Uterus (tissue), 4 donors: ENCODE data around the gene CDKN2AIP. TPM values are rescaled to one million over a fixed set of nuclear protein-coding genes. Genes with fewer than 3 reads are reported as not detected.

Experiments used
- DNase-seq, 2 donors: peaks; one replicate each; pipeline ENCODE4 v3.0.0-alpha.2; 2019 to 2020
- H3K27ac ChIP-seq, 2 donors: fragments of 200-600 bp; sonication (generic); 1 replicate in 1 of 2; 2 replicates in 1 of 2; pipeline ENCODE4 v1.5.1; 2016 to 2018
- H3K27me3 ChIP-seq, 2 donors: fragments of 200-600 bp; sonication (generic); one replicate each; pipeline ENCODE4 v1.5.1; 2018 to 2019; ENCODE audit warnings: control low read depth in 1 of 2
- H3K36me3 ChIP-seq, 2 donors: fragments of 200-600 bp; sonication (generic); one replicate each; pipeline ENCODE4 v1.5.1; 2019; ENCODE audit warnings: control low read depth in 1 of 2
- H3K4me1 ChIP-seq, 2 donors: fragments of 200-600 bp; sonication (generic); one replicate each; pipeline ENCODE4 v1.5.1; 2018 to 2019; ENCODE audit warnings: control low read depth in 1 of 2
- H3K4me3 ChIP-seq, 2 donors: fragments of 200-600 bp; sonication (generic); 1 replicate in 1 of 2; 2 replicates in 1 of 2; pipeline ENCODE4 v1.5.1; 2018 to 2019; ENCODE audit warnings: mild to moderate bottlenecking in 1 of 2
- H3K9me3 ChIP-seq, 2 donors: fragments of 200-600 bp; sonication (generic); one replicate each; pipeline ENCODE4 v1.5.1; 2019; ENCODE audit warnings: control low read depth in 1 of 2
- CTCF ChIP-seq, 4 experiments: fragments of 200-600 bp in 2 of 4; fragments of 450-650 bp in 2 of 4; sonication (generic) in 2 of 4; IDR thresholded peaks; one replicate each; pipeline ENCODE4 v1.5.1; 2016 to 2019; ENCODE audit warnings: antibody characterized with exemption in 4 of 4, mild to moderate bottlenecking in 2 of 4, moderate library complexity in 1 of 4
- POLR2A ChIP-seq, 2 donors: fragments of 450-650 bp; IDR thresholded peaks; one replicate each; pipeline ENCODE4 v1.6.1; 2016; ENCODE audit warnings: antibody characterized with exemption in 2 of 2, mild to moderate bottlenecking in 1 of 2, moderate library complexity in 1 of 2
- intact Hi-C: fragments of 100-400 bp; cut with DNase I; formaldehyde crosslinking; loops from one replicate; pipeline ENCODE4 v1.15.1; 2023; ENCODE audit warnings: low total_unique reads
- total RNA-seq, 4 donors: library from RNA; depleted of rRNA in 3 of 4; stranded (reverse); fragments of >200 nt in 3 of 4; gene quantifications; one replicate each; pipeline versions ENCODE4 v1.1.0 to v1.2.4, GENCODE V29; 2014 to 2023
- donor health status: DM: yes; HTN: yes; CAD: no.

The CDKN2AIP gene
- total RNA-seq: 10 to 100 TPM; 18.5 to 37.1 (median 23.9) TPM

- peak; percentile 91 to 93 for DNase-seq
- Histone ChIP-seq H3K36me3 (no peaks in the 10 kb centered on the region), H3K27me3 (no peaks in the 10 kb centered on the region), H3K4me3 (peak within 1 kb of the TSS; percentile 73 to 81), H3K4me1 (peaks cover 6 to 12% of the 10 kb centered on the region in 2 donors), H3K9me3 (no peaks in the 10 kb centered on the region), H3K27ac (peak within 1 kb of the TSS; percentile 94 to 97)
- TF ChIP-seq POLR2A (IDR thresholded peaks at IDR 0.05): peak; percentile 88 to 95
- TF ChIP-seq CTCF (IDR thresholded peaks at IDR 0.05): peak in 2 of 4 experiments; percentile 1 to 7
- intact Hi-C loops: no loop called here
Measured at GRCh38 chr4:183444214-183445096, at the start of gene CDKN2AIP. TSS of gene CDKN2AIP (plus strand) at chr4:183444636. CDS start at chr4:183444798, 162 bp downstream.

- Histone ChIP-seq H3K27me3 (no peaks in the 10 kb centered on the region), H3K27ac (no peak overlapping the region), H3K9me3 (no peaks in the 10 kb centered on the region), H3K4me3 (no peak overlapping the region), H3K36me3 (no peaks in the 10 kb centered on the region), H3K4me1 (peaks cover 0 to 3% of the 10 kb centered on the region in 2 donors)
- no peak for DNase-seq
- TF ChIP-seq POLR2A (IDR thresholded peaks at IDR 0.05): no peak
- no peak for TF ChIP-seq CTCF (IDR thresholded peaks at IDR 0.05)
- intact Hi-C loops: no loop called here
Measured at GRCh38 chr4:183395395-183395794, 49.0 kb upstream of the CDKN2AIP start.

- DNase-seq: no peak
- intact Hi-C loops: no loop called here
- H3K4me1 ChIP-seq: peaks cover 0 to 3% of the 10 kb centered on the region in 2 donors
- no peaks in the 10 kb centered on the region for H3K9me3 ChIP-seq
- H3K4me3 ChIP-seq: no peak overlapping the region
- no peak for TF ChIP-seq POLR2A (IDR thresholded peaks at IDR 0.05)
- no peak overlapping the region for H3K27ac ChIP-seq
- no peaks in the 10 kb centered on the region for H3K27me3 ChIP-seq
- no peaks in the 10 kb centered on the region for H3K36me3 ChIP-seq
Measured at GRCh38 chr4:183396227-183396637, 48.2 kb upstream of the CDKN2AIP start.

GRCh38 chr4:183397741-183398297, 46.6 kb upstream of the CDKN2AIP start:
- H3K4me3 ChIP-seq: peak overlapping the region; percentile 32 to 39
- H3K4me1 ChIP-seq: peaks cover 0 to 3% of the 10 kb centered on the region in 2 donors
- no peak overlapping the region for H3K27ac ChIP-seq
- TF ChIP-seq CTCF (IDR thresholded peaks at IDR 0.05) (no peak), POLR2A (IDR thresholded peaks at IDR 0.05) (no peak)
- no peaks in the 10 kb centered on the region for H3K36me3 ChIP-seq
- H3K27me3 ChIP-seq: no peaks in the 10 kb centered on the region
- DNase-seq: no peak
- intact Hi-C loops: no loop called here
- H3K9me3 ChIP-seq: no peaks in the 10 kb centered on the region

GRCh38 chr4:183398298-183399125, 45.9 kb upstream of the CDKN2AIP start:
- no peak for TF ChIP-seq POLR2A (IDR thresholded peaks at IDR 0.05)
- TF ChIP-seq CTCF (IDR thresholded peaks at IDR 0.05): peak; percentile 12 to 37 (median 32)
- intact Hi-C loops: no loop called here
- no peaks in the 10 kb centered on the region for H3K9me3 ChIP-seq
- peaks cover 0 to 3% of the 10 kb centered on the region in 2 donors for H3K4me1 ChIP-seq
- H3K36me3 ChIP-seq: no peaks in the 10 kb centered on the region
- peak; percentile 46 to 55 for DNase-seq
- H3K27me3 ChIP-seq: no peaks in the 10 kb centered on the region
- peak overlapping the region; percentile 28 to 31 for H3K27ac ChIP-seq
- H3K4me3 ChIP-seq: peak overlapping the region; percentile 32 to 39
